ENCODE results near the gene BEX1.

DNA sequence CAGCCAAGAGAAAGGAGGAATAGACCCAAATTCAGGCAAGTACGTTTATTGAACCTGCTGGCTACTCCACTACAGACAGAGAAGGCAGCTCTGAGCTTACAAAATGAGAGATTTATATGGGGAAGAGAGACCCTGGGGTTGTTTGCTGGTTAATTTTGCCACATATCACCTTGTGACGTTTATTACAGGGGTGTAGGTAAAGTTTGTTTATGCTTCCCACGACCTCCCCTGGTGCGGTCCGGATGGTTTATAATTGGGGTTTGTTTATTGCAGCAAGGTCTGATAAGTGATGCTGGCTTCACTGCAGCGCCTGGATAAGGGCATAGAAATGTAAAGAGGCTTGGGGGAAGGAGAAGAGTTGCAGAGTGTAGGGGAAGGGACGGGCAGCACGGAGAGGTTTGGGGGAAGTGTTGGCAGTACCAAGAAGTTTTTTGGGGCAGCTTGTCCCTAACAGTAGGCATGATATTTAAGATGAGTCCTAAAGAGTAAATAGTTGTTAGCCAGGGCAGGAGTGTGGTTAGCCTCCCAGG lies 12.6 kb downstream of the BEX1 start:
- TF ChIP-seq, protein P1, sequence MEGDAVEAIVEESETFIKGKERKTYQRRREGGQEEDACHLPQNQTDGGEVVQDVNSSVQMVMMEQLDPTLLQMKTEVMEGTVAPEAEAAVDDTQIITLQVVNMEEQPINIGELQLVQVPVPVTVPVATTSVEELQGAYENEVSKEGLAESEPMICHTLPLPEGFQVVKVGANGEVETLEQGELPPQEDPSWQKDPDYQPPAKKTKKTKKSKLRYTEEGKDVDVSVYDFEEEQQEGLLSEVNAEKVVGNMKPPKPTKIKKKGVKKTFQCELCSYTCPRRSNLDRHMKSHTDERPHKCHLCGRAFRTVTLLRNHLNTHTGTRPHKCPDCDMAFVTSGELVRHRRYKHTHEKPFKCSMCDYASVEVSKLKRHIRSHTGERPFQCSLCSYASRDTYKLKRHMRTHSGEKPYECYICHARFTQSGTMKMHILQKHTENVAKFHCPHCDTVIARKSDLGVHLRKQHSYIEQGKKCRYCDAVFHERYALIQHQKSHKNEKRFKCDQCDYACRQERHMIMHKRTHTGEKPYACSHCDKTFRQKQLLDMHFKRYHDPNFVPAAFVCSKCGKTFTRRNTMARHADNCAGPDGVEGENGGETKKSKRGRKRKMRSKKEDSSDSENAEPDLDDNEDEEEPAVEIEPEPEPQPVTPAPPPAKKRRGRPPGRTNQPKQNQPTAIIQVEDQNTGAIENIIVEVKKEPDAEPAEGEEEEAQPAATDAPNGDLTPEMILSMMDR (IDR thresholded peaks at IDR 0.05): no peak
- no peak for TF ChIP-seq POLR2A (IDR thresholded peaks at IDR 0.05)
